Smooth muscle cell (in vitro differentiated cells): Measurements from ENCODE around the gene USP36. TPM values are rescaled to one million over a fixed set of nuclear protein-coding genes. Genes with fewer than 3 reads are reported as not detected.
A peak's percentile ranks its signal among the peaks of the same experiment; 100 is the strongest.

ENCODE experiments used
- DNase-seq: peaks from one replicate; lab custom pipeline; 2025; ENCODE audit not compliant: unreplicated experiment; lab: John Stamatoyannopoulos, UW
- H2AFZ ChIP-seq: fragments of 200-600 bp; sonication (generic); 2 replicates; pipeline ENCODE4 v1.6.0; 2016; ENCODE audit warnings: antibody characterized with exemption, low read depth, mild to moderate bottlenecking
- H3F3A ChIP-seq: fragments of 200-600 bp; sonication (generic); 2 replicates; pipeline ENCODE4 v1.6.0; 2017; ENCODE audit warnings: antibody characterized with exemption, low read depth
- H3K27ac ChIP-seq: fragments of 200-600 bp; sonication (generic); 2 replicates; pipeline ENCODE4 v1.5.1; 2016; ENCODE audit warnings: low read depth, mild to moderate bottlenecking
- H3K27me3 ChIP-seq: fragments of 200-600 bp; sonication (generic); 2 replicates; pipeline ENCODE4 v1.6.1; 2016; ENCODE audit warnings: low read depth, mild to moderate bottlenecking
- H3K36me3 ChIP-seq: fragments of 200-600 bp; sonication (generic); 2 replicates; pipeline ENCODE4 v1.5.1; 2016; ENCODE audit warnings: low read depth
- H3K4me1 ChIP-seq: fragments of 200-600 bp; sonication (generic); 2 replicates; pipeline ENCODE4 v1.5.1; 2016; ENCODE audit warnings: low read depth
- H3K4me2 ChIP-seq: fragments of 200-600 bp; sonication (generic); 2 replicates; pipeline ENCODE4 v1.6.0; 2016; ENCODE audit warnings: mild to moderate bottlenecking
- H3K4me3 ChIP-seq: fragments of 200-600 bp; sonication (generic); 2 replicates; pipeline ENCODE4 v1.5.1; 2016; ENCODE audit warnings: mild to moderate bottlenecking
- H3K79me2 ChIP-seq: fragments of 200-600 bp; sonication (generic); 2 replicates; pipeline ENCODE4 v1.6.0; 2016; ENCODE audit warnings: low read depth, mild to moderate bottlenecking
- H3K9ac ChIP-seq: fragments of 200-600 bp; sonication (generic); 2 replicates; pipeline ENCODE4 v1.6.0; 2016; ENCODE audit warnings: low read depth
- H3K9me3 ChIP-seq: fragments of 200-600 bp; sonication (generic); replicated peaks from 2 replicates; pipeline ENCODE4 v1.5.1; 2016; ENCODE audit warnings: low read depth
- H4K20me1 ChIP-seq: fragments of 200-600 bp; sonication (generic); 2 replicates; pipeline ENCODE4 v1.6.0; 2016; ENCODE audit warnings: low read depth
- WGBS: methylation state at CpG from one replicate; pipeline ENCODE4 v1.1.7; 2016; ENCODE audit warnings: low lambda C conversion rate; 5-methylcytosine and 5-hydroxymethylcytosine counted together
- polyA plus RNA-seq: library from polyadenylated mRNA; unstranded; fragments of >200 nt; fragmentation: Nextera tagmentation; extraction: Ambion mirVana; gene quantifications from 2 replicates; pipeline ENCODE4 v1.2.1, GENCODE V29; 2016
- total RNA-seq: library from RNA; depleted of rRNA; stranded (reverse); fragments of >200 nt; gene quantifications from 2 replicates; pipeline ENCODE4 v1.2.3, GENCODE V29; 2014
- TF ChIP-seq, protein P1 (sequence below): fragments of 200-600 bp; sonication (generic); IDR thresholded peaks from 2 replicates; pipeline ENCODE4 v1.5.1; 2017; ENCODE audit warnings: borderline replicate concordance, mild to moderate bottlenecking, antibody characterized with exemption; ENCODE audit not compliant: insufficient read depth, poor library complexity, severe bottlenecking

USP36 gene
- total and polyA plus RNA-seq, 2 experiments from 2014 or later, result 17.6 to 29.0 TPM

- Histone ChIP-seq H3K79me2 (peaks cover 58% of the 10 kb centered on the region), H3K4me3 (no peak overlapping the region), H3K4me2 (no peak overlapping the region), H3K27ac (no peak overlapping the region), H4K20me1 (peaks cover 82% of the 10 kb centered on the region), H3K4me1 (no peaks in the 10 kb centered on the region), H3K9me3 (no peaks in the 10 kb centered on the region), H3K9ac (no peak overlapping the region), H3K27me3 (no peaks in the 10 kb centered on the region), H3F3A (no peaks in the 10 kb centered on the region), H3K36me3 (no peaks in the 10 kb centered on the region), H2AFZ (no peak overlapping the region)
- DNase-seq, result no peak
- TF ChIP-seq, protein P1, sequence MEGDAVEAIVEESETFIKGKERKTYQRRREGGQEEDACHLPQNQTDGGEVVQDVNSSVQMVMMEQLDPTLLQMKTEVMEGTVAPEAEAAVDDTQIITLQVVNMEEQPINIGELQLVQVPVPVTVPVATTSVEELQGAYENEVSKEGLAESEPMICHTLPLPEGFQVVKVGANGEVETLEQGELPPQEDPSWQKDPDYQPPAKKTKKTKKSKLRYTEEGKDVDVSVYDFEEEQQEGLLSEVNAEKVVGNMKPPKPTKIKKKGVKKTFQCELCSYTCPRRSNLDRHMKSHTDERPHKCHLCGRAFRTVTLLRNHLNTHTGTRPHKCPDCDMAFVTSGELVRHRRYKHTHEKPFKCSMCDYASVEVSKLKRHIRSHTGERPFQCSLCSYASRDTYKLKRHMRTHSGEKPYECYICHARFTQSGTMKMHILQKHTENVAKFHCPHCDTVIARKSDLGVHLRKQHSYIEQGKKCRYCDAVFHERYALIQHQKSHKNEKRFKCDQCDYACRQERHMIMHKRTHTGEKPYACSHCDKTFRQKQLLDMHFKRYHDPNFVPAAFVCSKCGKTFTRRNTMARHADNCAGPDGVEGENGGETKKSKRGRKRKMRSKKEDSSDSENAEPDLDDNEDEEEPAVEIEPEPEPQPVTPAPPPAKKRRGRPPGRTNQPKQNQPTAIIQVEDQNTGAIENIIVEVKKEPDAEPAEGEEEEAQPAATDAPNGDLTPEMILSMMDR, result no peak
- WGBS, result 88% methylated on average over 8 of the region's 8 CpGs
These were observed 91.8 kb downstream of the USP36 start for GRCh38 chr17:78748730-78749317.

GRCh38 chr17:78748048-78748729 is 92.4 kb downstream of the USP36 start:
- no peaks in the 10 kb centered on the region for H3K36me3 ChIP-seq
- 93% methylated on average over 6 of the region's 6 CpGs for WGBS
- no peak overlapping the region for H3K4me3 ChIP-seq
- H3K4me1 ChIP-seq, result no peaks in the 10 kb centered on the region
- no peak overlapping the region for H3K9ac ChIP-seq
- H3K27me3 ChIP-seq, result no peaks in the 10 kb centered on the region
- H3K79me2 ChIP-seq, result peaks cover 57% of the 10 kb centered on the region
- peaks cover 76% of the 10 kb centered on the region for H4K20me1 ChIP-seq
- TF ChIP-seq, protein P1, result no peak
- no peak overlapping the region for H3K27ac ChIP-seq
- no peaks in the 10 kb centered on the region for H3K9me3 ChIP-seq
- no peak for DNase-seq
- H3K4me2 ChIP-seq, result no peak overlapping the region
- no peak overlapping the region for H2AFZ ChIP-seq
- no peaks in the 10 kb centered on the region for H3F3A ChIP-seq

GRCh38 chr17:78747488-78747887 is 93.1 kb downstream of the USP36 start:
- TF ChIP-seq, protein P1, result no peak
- DNase-seq, result no peak
- H3K4me3 ChIP-seq, result no peak overlapping the region
- H3K79me2 ChIP-seq, result peaks cover 61% of the 10 kb centered on the region
- peak overlapping the region; percentile 4 for H3K27ac ChIP-seq
- H3K27me3 ChIP-seq, result no peaks in the 10 kb centered on the region
- WGBS, result 88% methylated on average over 2 of the region's 2 CpGs
- no peak overlapping the region for H3K9ac ChIP-seq
- peaks cover 69% of the 10 kb centered on the region for H4K20me1 ChIP-seq
- no peak overlapping the region for H2AFZ ChIP-seq
- H3F3A ChIP-seq, result no peaks in the 10 kb centered on the region
- no peaks in the 10 kb centered on the region for H3K36me3 ChIP-seq
- no peak overlapping the region for H3K4me2 ChIP-seq
- H3K4me1 ChIP-seq, result no peaks in the 10 kb centered on the region
- no peaks in the 10 kb centered on the region for H3K9me3 ChIP-seq

DNA sequence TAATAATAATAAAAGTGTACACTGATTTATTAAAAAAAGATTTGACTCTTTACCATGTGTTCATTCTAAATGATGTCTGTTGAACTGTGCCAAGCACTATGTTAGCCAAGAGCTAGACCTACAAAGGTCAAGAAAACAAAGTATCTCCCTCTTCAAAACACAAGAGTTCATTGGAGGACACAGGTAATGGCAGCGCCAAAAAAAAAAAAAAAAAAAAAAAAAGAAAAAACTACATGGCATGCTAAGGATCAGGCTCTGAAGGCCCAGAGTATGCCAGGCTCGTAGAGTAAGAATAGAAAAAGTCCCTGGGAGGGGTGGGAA is 93.7 kb downstream of the USP36 start:
- H3K4me2 ChIP-seq, result no peak overlapping the region

More for the DNA sequence above, 93.7 kb downstream of the USP36 start:
- Histone ChIP-seq H3K9ac (no peak overlapping the region), H2AFZ (no peak overlapping the region), H3K27me3 (no peaks in the 10 kb centered on the region), H3F3A (no peaks in the 10 kb centered on the region), H3K4me1 (no peaks in the 10 kb centered on the region), H3K36me3 (no peaks in the 10 kb centered on the region), H4K20me1 (peaks cover 72% of the 10 kb centered on the region), H3K4me3 (no peak overlapping the region), H3K9me3 (no peaks in the 10 kb centered on the region), H3K27ac (no peak overlapping the region), H3K79me2 (peaks cover 63% of the 10 kb centered on the region)
- WGBS, result 86% methylated on average over 2 of the region's 2 CpGs
- no peak for DNase-seq
- TF ChIP-seq, protein P1, result no peak
